Measurements from ENCODE around the gene TGM3.
A peak's percentile ranks its signal among the peaks of the same experiment; 100 is the strongest.

The TGM3 gene

DNA sequence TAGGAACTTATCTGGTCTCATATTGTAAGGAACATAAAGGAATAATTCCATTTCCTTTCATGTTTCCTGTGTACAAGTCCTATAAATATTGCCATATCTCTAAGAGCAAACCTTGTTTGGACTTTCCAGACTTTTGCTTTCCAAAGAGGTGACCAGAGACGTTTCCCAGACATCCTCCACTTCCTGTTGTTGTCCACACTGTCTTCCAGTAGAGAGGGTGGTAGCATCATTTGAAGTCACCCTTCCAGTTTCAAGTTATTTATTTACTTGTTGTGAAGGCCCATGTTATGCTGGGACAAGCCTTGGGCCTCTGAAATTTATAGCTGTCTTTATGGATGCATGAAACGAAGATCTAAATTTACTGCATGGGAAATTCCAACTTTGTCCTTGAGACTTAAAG, 10.6 kb upstream of the TGM3 start:
- DNase-seq: no peak

DNA sequence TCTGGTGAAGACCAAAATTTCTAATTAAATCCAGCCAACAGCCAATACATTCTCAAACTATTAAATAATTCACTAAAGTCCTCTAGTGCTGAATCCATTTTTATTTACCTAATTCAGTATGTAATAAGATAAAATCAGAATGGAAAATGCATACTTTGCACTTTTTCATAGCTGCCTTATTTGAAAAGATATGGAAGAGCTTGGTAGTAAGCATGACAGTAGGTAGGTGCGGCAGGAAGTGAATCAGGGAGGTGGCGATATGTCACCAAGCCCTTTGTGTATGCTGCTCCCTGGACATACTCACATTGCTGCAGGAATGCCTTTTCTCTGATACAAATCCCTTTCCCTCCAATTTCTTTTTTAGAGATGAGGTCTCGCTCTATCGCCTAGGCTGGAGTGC, 10.2 kb upstream of the TGM3 start:
- DNase-seq: no peak

DNA sequence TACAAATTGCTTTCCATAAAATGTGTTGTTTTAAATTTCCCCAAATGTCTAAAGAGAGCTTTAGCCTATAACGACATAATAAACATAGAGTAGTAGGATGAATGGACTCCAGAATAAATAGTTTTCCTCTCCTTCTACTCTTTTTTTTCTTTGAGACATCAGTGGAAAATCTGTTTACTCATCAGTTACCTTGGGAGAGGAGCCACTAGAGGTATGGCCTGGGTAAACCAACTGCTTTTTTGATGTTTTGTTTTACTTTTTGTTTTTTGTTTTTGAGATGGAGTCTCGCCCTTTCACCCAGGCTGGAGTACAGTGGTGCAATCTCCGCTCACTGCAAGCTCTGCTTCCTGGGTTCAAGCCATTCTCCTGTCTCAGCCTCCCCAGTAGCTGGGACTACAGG, 8.3 kb upstream of the TGM3 start:
- no peak for DNase-seq

DNA sequence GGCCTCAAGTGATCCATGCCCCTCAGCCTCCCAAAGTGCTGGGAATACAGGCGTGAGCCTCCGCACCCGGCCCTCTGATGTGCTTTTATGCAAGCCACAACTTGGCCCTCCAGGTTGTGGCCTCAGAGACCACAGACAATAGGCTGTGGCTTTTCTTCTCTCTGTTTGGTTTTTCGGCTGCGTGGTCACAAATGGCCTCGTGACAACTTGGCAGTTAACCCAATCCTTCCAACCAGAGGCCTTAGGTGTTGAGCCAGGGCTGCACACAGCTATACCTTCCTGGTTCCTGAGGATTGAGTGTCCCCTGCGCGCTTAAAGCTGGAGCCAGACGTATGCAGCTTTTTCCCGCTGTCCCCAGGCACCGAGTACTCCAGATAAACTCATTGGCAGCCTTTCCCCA, 6.3 kb upstream of the TGM3 start:
- DNase-seq: no peak

DNA sequence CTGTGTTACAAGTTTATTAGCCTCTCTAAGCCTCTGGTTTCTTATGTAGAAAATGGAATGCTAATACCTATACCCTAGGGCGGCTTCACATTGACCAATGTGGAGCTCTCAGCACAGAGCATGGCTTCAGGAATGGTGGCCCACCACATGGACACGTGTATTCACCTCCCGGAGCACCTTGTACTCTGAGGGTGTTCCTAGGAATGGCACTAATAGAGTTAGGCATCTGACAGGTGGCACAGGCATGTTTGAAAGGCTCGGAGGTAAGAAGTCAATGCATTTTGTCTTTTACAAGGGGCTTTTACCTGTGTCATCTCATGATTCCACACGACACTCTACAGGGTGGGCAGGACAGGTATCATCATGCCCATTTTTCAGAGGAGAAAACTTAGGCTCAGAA, 5.3 kb upstream of the TGM3 start:
- DNase-seq: no peak

DNA sequence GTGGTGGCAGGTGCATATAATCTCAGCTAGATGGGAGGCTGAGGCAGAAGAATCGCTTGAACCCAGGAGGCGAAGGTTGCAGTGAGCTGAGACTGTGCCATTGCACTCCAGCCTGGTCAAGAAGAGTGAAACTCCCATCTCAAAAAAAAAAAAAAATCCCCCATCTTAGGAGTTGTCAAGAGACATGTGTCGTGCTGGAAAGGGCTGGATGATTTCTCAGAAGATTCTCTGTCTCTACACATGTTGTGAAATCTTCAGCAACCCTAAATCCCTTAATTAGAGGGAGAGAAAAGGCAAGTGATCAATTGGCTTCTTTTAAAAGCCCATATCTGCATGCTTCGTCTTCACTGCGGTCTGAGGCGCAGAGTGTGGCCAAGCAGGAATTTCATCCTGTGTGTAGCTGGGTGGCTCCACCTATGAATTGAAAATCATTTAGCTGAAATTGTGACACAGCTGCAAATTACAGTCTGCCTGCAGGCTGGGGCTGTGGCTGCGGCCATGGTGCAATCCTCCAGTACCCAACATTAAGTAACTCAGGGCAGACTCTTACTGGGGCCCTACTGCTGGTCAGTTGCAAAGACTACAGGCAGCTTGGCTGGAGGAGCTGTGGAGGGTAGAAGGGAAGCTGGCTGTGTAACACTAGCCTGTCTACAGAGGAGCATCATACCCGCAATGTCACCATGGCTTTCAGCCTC, 3.2 kb upstream of the TGM3 start:
- DNase-seq: no peak

DNA sequence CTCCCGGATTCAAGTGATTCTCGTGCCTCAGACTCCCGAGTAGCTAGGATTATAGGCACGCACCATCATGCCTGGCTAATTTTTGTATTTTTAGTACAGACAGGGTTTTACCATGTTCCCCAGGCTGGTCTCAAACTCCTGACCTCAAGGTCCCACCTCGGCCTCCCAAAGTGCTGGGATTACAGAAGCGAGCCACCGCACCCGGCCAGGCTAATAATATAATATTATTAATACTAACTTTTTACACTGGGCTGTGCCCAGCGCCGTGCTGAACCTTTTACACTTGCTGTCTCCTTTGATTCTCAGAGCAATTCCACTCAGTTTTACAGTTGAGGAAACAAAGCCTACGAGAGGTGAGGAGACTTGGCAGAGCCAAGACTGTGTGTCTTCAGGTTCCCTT, 2.3 kb upstream of the TGM3 start:
- DNase-seq: no peak

DNA sequence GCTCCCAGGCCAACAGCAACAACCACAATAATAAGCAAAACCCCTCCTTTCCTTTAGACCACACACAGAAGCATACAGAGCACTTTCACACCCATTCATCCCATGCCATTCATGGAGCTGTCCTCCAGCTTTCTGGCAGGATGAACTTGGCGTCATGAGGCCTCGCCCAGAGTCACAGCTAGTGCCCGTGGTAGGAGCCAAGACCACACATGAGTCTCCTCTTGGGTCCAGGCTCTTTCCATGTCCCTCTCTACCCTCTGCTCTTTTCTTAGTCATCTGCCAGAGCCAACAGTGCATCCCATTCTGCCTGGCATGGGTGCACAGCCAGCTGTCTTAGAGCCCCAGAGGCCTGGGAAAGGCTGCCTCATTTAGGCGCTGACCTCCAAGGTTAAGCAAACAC, 1.8 kb upstream of the TGM3 start:
- DNase-seq: no peak

DNA sequence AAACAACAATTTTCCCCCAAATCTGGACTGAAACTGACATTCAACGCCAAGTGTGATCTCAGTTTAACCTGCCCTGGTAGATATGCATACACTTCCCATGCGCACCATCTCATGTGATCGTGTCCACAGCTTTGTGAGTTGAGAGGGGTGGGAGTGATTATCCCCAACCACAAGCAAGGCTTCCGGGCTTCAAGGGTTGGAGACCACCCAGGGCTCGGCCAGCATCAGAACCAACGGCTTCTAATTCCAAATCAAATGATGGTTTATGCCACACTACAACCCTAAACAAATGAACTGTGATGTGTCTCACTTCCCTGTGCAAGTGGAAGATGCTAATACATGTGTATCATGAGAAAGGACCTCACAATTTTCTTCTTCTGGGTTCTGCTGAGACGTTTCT, 515 bp upstream of the TGM3 start:
- DNase-seq: no peak

DNA sequence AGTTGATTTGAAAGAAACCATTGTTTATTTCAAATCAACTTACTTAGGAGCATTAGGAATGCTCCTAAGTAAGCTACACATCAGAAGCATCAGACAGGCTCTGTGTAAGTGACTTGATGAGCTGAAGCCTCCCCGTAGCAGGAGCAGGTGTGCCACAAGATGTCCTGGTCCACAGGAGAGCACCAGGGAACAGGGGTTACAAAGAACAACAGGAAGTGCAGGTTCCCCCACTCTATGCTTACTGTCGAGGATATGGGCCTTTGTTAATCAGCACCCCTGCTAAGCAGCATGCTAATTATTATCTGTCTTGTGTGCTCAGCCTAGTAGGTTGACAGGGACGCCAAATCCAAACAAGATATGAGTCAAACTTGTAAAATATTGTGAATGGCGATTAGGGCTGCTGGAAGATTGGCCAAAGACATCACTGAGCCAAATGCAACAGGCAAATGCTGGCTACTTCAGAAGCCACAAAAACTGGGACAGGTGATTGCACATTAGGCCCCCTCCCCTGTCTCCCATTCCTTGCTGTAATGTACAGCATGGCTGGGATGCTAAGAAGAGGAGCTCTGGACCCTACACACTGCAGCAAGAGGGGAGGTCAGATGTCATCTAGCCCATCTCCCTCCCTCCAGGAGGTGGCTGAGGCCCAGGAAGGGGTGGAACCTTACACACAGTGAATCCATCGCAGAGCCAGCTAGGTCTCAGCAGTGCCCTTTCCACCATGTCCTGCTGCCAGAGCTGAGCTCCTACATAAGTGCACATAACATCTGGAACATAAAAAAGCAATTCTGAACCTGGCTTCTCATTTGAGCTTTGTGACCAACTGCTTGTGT, 939 bp downstream of the TGM3 start:
- no peak for DNase-seq

DNA sequence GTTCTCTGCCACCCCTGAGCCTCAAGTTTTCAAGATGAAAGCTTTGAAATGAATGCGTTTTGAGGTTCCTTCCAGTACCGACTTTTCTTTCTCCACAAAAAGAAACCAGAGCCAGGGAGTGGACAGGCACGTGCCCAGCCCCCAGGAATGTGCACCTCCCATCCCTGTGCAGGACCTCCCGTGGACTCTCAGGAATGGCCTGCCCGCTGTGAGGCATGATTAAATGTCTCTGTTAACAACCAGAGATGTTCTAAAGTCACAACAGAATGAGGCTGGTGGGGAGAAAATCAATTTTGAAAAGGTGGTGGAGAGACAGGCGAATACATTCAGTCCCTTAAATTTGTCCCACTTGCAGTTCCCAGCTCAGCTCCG, 1.5 kb downstream of the TGM3 start:
- no peak for DNase-seq

DNA sequence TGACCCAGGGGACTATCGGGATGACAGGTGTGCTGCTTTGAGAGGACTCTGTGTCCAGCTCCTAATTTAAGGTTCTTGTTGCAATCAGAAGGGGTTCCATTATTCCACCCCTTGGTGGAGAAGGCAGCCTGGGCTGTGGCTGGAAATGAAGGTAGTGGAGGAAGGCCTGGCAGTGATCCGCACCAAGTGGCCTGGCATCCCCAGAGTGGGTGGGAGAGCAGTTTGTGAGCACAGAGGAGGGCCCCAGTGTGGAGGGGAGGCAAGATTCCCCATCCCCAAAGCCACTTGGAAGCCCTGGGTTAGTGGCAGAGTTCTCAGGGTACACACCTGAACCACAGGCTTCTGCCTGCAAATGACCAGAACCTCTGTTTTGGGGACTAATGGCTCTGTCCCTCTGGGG, 2.3 kb downstream of the TGM3 start:
- DNase-seq: no peak

DNA sequence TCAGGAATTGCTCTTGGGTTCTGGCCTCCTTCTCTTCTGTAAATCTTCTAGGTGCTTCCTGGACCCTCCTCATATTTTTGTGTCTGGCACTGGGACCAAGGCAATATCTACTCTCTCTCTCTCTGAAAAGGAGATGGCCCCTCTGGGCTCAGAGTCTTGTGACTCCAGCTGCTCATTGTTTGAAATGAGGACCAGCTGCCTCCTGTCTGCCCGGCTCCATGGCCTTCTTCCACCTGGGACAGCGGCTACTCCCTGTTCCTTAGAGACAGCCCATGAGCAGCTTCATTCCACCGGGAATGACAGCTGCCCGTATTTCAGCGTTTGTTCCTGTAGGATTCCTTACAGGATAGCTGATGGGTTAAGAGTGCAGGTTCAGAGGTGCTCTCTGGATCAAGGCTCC, 2.9 kb downstream of the TGM3 start:
- DNase-seq: no peak

DNA sequence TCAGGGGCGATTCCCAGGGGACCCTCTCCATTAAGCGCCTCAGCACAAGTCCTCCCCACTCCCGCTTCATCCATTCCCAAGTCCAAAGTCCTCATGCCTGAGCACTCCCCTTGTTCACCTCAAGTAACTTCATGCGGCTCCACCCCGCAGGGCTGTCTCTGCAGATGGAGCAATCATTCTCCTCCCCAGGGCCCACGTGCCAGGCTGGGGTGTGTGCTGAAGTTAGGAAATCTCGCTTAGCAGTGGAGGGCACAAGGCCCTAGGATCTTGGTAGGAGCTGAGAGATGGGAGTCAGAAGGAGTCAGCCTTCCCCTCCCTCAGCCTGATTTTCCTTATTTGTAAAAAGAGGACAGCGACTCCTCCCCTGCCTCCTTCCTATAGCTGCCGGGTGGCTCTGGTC, 3.5 kb downstream of the TGM3 start:
- no peak for DNase-seq

DNA sequence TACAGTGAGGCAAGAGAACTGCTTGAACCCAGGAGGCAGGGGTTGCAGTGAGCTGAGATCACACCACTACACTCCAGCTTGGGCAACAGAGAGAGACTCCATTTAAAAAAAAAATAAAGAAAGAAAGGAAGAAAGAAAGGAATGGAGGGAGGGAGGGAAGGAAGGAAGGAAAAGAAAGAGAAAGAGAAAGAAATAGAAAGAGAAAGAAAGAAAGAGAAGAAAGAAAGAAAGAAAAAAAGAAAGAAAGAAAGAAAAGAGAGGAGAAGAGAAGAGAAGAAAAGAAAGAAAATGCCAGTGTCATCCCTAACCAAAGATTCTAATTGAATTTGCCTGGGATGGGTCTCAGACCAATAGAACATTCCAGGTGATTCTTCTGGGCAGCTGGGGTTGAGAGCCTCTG, 4.2 kb downstream of the TGM3 start:
- no peak for DNase-seq

DNA sequence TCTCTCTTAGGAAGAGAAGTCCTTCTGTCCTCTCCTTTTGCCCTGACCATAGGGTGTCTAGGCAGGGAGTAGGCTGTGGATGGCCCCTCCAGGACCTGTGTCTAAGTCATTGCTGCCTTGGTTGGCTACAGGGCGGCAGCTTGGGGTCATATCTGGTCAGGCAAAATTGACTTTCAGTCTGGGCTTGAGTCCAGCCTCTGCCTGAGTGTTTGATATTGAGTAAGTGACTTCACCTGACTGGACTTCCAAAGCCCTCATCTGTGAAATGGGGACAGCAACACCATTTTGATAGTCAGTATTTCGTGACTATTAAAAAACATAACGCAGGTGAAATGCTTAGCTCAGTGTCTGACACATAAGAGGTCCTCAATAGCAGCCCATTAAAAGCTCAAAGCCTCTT, 4.6 kb downstream of the TGM3 start:
- DNase-seq: no peak

DNA sequence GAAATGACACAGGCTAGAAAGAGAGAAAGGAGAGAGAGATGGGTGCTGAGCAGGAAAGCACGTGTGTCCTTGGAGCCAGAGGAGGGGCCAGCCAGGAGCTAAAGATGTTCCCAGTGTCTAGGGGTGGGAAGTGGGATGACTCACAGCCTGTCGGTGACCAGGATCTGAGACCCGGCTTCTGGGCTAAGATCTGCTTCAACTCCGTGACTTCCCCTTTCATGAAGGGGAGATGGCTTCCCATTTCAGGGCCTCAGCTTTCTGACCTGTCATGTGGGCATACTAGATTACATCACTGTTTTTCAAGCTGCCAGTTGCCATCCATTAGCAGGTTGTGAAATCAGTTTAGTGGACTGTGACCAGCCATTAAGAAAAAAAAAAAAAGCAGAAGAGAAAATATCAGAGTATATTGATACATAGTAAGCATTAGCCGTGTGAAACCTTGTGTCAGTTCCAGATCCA, 5.4 kb downstream of the TGM3 start:
- DNase-seq: no peak

DNA sequence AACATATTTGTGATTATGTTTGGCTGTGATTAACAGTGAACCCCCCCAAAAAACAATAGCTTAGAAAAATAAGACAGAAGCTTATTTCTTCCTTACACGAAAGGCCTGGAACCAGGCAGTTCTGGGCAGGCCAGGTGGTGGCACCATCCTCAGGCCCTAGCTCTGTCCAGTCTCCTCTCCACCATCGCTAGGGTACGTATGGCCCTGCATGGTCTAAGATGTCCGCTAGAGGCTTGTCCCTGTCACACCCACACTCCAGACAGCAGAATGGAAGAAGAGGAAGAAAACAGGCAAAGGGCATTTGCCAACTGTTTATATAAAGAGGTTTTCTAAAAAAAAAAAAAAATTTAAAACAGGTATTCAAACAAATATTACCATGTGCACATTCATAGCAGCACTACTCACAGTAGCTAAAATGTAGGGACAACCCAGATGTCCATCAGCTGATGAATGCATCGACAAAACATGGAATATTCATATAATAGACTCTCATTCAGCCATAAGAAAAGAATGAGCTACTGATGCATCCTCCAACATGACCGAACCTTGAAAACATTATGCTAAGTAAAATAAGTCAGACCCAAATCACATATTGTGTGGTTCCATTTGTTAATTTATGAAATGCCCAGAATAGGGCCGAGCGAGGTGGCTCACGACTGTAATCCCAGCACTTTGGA, 6.7 kb downstream of the TGM3 start:
- DNase-seq: no peak

DNA sequence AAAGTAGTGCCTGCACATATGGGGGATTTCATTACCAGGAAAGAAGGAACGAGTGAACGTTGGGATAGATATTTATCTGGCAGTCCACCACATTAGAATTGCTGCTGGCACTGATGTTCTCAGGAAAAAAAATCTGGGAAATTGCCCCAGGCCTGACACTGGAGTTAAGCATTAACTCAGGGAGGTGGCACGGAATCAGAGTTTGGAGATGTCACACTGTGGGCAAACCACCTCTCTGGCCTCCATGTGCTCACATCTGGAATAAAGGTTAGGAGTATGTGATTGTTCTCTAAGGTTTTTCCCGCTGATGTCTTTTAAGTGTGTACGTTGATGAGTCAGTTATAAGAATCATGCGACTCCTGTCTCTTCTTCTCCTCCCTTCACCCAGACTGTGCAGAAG, 7.9 kb downstream of the TGM3 start:
- no peak for DNase-seq

DNA sequence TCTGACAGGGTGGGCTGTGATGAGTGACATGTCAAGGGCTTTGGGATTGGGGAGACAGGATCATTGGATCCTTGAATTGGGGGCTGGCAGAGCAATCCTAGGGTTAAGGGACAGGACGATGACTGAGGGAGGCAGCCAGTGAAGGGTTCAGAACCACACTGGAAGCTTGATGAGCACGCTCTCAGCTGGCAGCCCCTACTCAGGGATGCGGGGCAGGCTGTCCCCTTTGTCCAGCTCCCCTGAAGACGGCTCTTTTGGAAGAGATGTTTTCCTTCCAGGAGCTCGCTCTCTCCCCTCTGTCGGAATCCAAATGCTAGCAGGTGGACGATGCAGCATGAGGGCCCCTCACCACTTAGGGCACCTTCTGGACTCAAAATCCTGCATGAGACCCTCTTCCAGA, 8.4 kb downstream of the TGM3 start:
- DNase-seq: no peak

DNA sequence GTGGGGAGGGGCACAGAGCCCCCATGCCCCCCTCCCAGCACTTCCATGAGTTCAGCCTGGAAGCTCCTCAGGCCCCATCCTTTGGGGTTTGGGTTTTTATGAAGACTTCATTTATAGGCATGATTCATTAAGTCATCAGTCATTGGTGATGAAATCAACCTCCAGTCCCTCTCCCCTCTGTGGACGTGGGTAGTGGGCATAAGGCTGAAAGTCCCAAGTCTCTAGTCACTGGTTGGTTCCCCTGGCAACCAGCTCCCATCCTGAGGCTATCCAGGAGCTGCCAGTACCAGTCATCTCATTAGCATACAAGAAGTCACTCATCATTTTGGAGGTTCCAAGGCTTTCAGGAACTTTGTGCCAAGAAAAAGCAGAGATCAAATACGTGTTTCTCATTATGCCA, 9.2 kb downstream of the TGM3 start:
- no peak for DNase-seq

DNA sequence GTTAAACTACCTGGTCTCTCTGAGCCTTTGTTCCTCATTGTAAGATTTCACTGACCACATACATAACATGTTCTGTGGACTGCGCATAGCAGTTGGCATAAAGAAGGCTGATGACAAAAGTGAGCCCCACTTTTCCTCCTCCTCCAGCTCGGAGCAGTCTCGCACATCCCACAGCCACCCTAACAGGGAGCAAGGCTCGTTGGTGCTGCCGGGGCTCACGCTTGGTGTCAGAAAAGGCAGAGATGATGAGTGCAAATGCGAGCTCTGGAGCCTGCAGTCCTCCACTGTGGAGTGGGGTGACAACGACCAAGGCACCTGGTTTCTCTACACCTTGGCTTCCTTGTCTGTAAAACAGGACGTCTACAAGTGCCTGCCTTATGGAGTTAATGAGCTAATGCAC, 9.7 kb downstream of the TGM3 start:
- no peak for DNase-seq

DNA sequence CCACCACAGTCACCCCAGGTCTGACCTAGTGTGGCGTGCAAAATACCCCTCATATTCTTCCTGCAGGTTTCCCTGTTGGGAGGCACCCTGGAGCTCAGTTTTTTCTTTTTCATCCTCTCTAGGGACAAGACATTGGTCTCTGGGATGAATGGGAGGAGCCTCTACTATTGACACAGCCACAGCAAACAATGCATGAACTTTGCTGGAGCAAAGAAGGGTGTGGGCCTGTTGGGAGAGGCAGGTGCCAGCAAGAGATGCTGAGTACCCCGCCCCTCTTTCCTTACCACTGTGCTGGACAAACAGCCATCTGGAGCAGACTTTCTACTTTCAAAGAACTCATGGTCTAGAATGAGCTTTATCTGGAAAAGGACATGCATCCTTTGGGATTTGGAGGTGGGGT, 10.1 kb downstream of the TGM3 start:
- peak; percentile 85 to 88 for DNase-seq

DNA sequence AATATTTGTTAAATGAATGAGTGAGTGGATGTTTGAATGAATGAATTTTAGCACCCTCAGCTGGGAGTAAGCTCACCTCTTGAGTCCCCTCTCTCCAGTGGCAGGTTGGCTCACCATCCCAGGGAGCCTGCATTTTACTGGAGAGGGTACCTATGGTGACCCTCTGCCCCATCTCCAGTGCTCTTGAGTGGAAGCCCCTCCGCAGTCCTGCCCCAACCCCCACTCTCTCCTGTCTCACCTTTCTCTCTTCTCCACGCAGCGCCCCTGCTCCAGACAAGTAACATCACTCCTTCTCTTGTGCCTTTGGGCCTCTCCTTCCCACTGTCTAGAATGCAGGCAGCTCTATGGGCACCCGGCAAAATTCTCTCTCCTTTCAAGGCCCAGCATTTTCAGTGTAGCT, 11.3 kb downstream of the TGM3 start:
- DNase-seq: no peak

All from SHP77 (cell line).